ENCODE data around the gene CD300LG. TPM values are rescaled to one million over a fixed set of nuclear protein-coding genes. Genes with fewer than 3 reads are reported as not detected.

Gene CD300LG
- total and polyA plus RNA-seq, 2 experiments from 2014 or later, result not detected

- no peak overlapping the region for H3K4me3 Mint-ChIP-seq
- no peaks in the 10 kb centered on the region; the same call in 1 of the 2 replicates for H3F3A ChIP-seq (replicated peaks; ENCODE audit: low read depth)
- no peak overlapping the region for H2AFZ ChIP-seq
- no peaks in the 10 kb centered on the region for H3K9me2 ChIP-seq (ENCODE audit: insufficient read depth)
- no peaks in the 10 kb centered on the region for H3K27me3 ChIP-seq (ENCODE audit: insufficient read depth)
- H3K4me1 Mint-ChIP-seq, result peaks cover 39% of the 10 kb centered on the region
- DNase-seq (ENCODE audit: low spot score) (no peak), ATAC-seq (no peak)
- no peaks in the 10 kb centered on the region for H3K79me2 ChIP-seq (replicated peaks; ENCODE audit: insufficient read depth)
- no peak overlapping the region for H3K4me2 ChIP-seq
- H3K36me3 ChIP-seq (ENCODE audit: insufficient read depth), result peaks cover 2% of the 10 kb centered on the region; the same call in 1 of the 2 replicates
- peaks cover 37% of the 10 kb centered on the region for H3K4me1 ChIP-seq (ENCODE audit: insufficient read depth)
- H3K9me3 Mint-ChIP-seq, result peaks cover 27% of the 10 kb centered on the region
- peaks cover 3% of the 10 kb centered on the region for H3K27me3 Mint-ChIP-seq (ENCODE audit: insufficient read depth, low read depth, poor library complexity)
- H4K20me1 ChIP-seq (replicated peaks; ENCODE audit: insufficient read depth), result no peaks in the 10 kb centered on the region
- H3K27ac ChIP-seq (ENCODE audit: low read depth), result no peak overlapping the region
- no peak overlapping the region for H3K27ac Mint-ChIP-seq
- no peak for TF ChIP-seq ETS1 (IDR thresholded peaks at IDR 0.05)
- TF ChIP-seq EZH2 (IDR thresholded peaks at IDR 0.05; ENCODE audit: low read depth, unreplicated experiment), result no peak
- no peak for TF ChIP-seq STAT1 (IDR thresholded peaks at IDR 0.05; ENCODE audit: unreplicated experiment)
- no peak for TF ChIP-seq EZH2phosphoT487 (IDR thresholded peaks at IDR 0.05; ENCODE audit: unreplicated experiment)
- no peak for TF ChIP-seq ZNF331 (CRISPR knock-in tag; IDR thresholded peaks at IDR 0.05; ENCODE audit: low read depth)
- no peak for TF ChIP-seq NANOG (IDR thresholded peaks at IDR 0.05; ENCODE audit: borderline replicate concordance)
- H3K36me3 Mint-ChIP-seq (ENCODE audit: low read depth), result peaks cover 26% of the 10 kb centered on the region; the same call in 2 of the 3 replicates
- no peak overlapping the region for H3K4me3 ChIP-seq
These were observed 45.1 kb upstream of the CD300LG start for GRCh38 chr17:43801844-43802243.

GRCh38 chr17:43803758-43804157 lies 43.2 kb upstream of the CD300LG start:
- H3K27me3 ChIP-seq (ENCODE audit: insufficient read depth), result no peaks in the 10 kb centered on the region
- H2AFZ ChIP-seq, result no peak overlapping the region
- peaks cover 37% of the 10 kb centered on the region for H3K4me1 ChIP-seq (ENCODE audit: insufficient read depth)
- H3K27me3 Mint-ChIP-seq (ENCODE audit: insufficient read depth, low read depth, poor library complexity), result peaks cover 3% of the 10 kb centered on the region
- H3K36me3 ChIP-seq (ENCODE audit: insufficient read depth), result no peaks in the 10 kb centered on the region
- H3K4me2 ChIP-seq, result peak overlapping the region; percentile 42
- peaks cover 10% of the 10 kb centered on the region for H3K9me3 Mint-ChIP-seq
- H3K27ac Mint-ChIP-seq, result peak overlapping the region; percentile 63; the same call in 1 of the 2 replicates
- DNase-seq (ENCODE audit: low spot score) (peak; percentile 71), ATAC-seq (peak; percentile 86)
- no peaks in the 10 kb centered on the region; the same call in 1 of the 2 replicates for H3F3A ChIP-seq (replicated peaks; ENCODE audit: low read depth)
- no peaks in the 10 kb centered on the region for H4K20me1 ChIP-seq (replicated peaks; ENCODE audit: insufficient read depth)
- peaks cover 26% of the 10 kb centered on the region; the same call in 2 of the 3 replicates for H3K36me3 Mint-ChIP-seq (ENCODE audit: low read depth)
- peak overlapping the region; percentile 79 for H3K27ac ChIP-seq (ENCODE audit: low read depth)
- H3K4me3 ChIP-seq, result peak overlapping the region; percentile 30
- no peaks in the 10 kb centered on the region for H3K79me2 ChIP-seq (replicated peaks; ENCODE audit: insufficient read depth)
- H3K4me3 Mint-ChIP-seq, result peak overlapping the region; percentile 36; the same call in 2 of the 3 replicates
- H3K9me2 ChIP-seq (ENCODE audit: insufficient read depth), result no peaks in the 10 kb centered on the region
- H3K4me1 Mint-ChIP-seq, result peaks cover 39% of the 10 kb centered on the region
- TF ChIP-seq ZNF114 (CRISPR knock-in tag; IDR thresholded peaks at IDR 0.05) (no peak), REST (IDR thresholded peaks at IDR 0.05; ENCODE audit: unreplicated experiment) (no peak), EZH2 (IDR thresholded peaks at IDR 0.05; ENCODE audit: low read depth, unreplicated experiment) (no peak), CREB1 (CRISPR knock-in tag; IDR thresholded peaks at IDR 0.05; ENCODE audit: low read depth) (no peak), EZH2phosphoT487 (IDR thresholded peaks at IDR 0.05; ENCODE audit: unreplicated experiment) (no peak), POLR2AphosphoS5 (IDR thresholded peaks at IDR 0.05; ENCODE audit: low read depth) (no peak), ETS1 (IDR thresholded peaks at IDR 0.05) (no peak)

Measured in GM23338 (cell line).